Calu3 (cell line): Measurements from ENCODE around the gene ACAP1. TPM values are rescaled to one million over a fixed set of nuclear protein-coding genes. Genes with fewer than 3 reads are reported as not detected.

ENCODE experiments used
- BruUV-seq: library from RNA; stranded (reverse); fragments of 400-500 nt; replicated peaks from 2 replicates; lab custom pipeline; 2021; lab: Mats Ljungman, UMichigan
- CTCF ChIA-PET: fragments of 300-600 bp; sonication (Branson Sonifier 250); formaldehyde crosslinking; loops from one replicate; lab custom pipeline; 2022; ENCODE audit warnings: antibody characterized with exemption; lab: Charles Lee
- DNase-seq: peaks from one replicate; pipeline ENCODE4 v3.0.0; 2022
- H3K27ac Mint-ChIP-seq: one replicate; pipeline ENCODE4 v1.8.0; 2022; ENCODE audit warnings: mixed read lengths; ENCODE audit not compliant: unreplicated experiment
- H3K27me3 Mint-ChIP-seq: one replicate; pipeline ENCODE4 v1.8.0; 2022; ENCODE audit warnings: mixed read lengths; ENCODE audit not compliant: unreplicated experiment
- H3K36me3 Mint-ChIP-seq: one replicate; pipeline ENCODE4 v1.8.0; 2022; ENCODE audit warnings: mild to moderate bottlenecking, moderate library complexity, mixed read lengths; ENCODE audit not compliant: insufficient read depth, unreplicated experiment
- H3K4me1 Mint-ChIP-seq: one replicate; pipeline ENCODE4 v1.8.0; 2022; ENCODE audit warnings: mild to moderate bottlenecking, low read depth, mixed read lengths; ENCODE audit not compliant: unreplicated experiment
- H3K4me3 Mint-ChIP-seq: one replicate; pipeline ENCODE4 v1.8.0; 2022; ENCODE audit warnings: mild to moderate bottlenecking, low read depth, moderate library complexity, mixed read lengths; ENCODE audit not compliant: unreplicated experiment
- H3K9me3 Mint-ChIP-seq: one replicate; pipeline ENCODE4 v1.8.0; 2022; ENCODE audit warnings: low read depth, mixed read lengths; ENCODE audit not compliant: unreplicated experiment
- CTCF ChIP-seq: fragments of 200-600 bp; IDR thresholded peaks from one replicate; pipeline ENCODE4 v1.8.0; 2022; ENCODE audit warnings: antibody characterized with exemption; ENCODE audit not compliant: unreplicated experiment
- intact Hi-C: fragments of 100-400 bp; cut with micrococcal nuclease; formaldehyde crosslinking; loops from one replicate; pipeline ENCODE4 v1.10.0; 2022; ENCODE audit not compliant: unreplicated experiment
- total RNA-seq: library from RNA; stranded (reverse); gene quantifications from 2 replicates; pipeline ENCODE4 v1.2.3, GENCODE V29; 2022

ACAP1 gene
- total RNA-seq, 1 experiment from 2014 or later = not detected

DNA sequence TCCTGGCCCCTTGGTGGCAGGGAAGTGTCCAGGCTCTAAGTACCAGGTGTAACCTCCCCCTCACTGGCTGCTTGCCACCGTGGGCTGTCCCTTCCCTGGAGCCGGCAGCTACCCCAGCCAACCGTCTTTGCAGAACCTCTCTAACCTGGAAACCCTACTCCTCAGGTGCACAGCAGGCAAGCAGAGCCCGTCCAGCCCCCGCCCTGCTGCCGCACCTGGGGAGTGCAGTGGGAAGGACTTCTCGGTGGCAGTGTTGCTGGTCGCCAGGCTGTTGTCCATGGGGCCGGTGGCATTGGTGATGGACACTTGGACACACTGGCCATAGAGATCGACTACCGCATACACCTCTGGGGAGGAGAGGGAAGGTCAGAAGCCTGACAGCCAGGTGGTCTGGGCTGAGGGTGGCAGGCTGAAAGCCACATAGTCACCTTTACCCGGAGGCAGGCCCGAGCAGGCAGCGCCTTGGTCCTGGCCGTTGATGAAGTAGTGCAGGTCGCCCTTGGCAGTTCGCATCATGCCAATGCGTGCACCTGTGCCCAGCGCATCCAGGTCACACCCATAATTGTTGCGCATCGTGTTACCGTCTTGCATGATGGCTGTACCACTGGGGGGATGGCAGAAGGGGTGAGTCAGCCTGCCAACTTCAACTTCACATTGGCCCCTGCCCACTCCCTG, 13.7 kb upstream of the ACAP1 start:
- Mint-ChIP-seq H3K27me3 (no peaks in the 10 kb centered on the region), H3K27ac (no peak overlapping the region), H3K9me3 (no peaks in the 10 kb centered on the region), H3K36me3 (peaks cover 26% of the 10 kb centered on the region), H3K4me1 (peaks cover under 1% of the 10 kb centered on the region), H3K4me3 (no peak overlapping the region)
- CTCF ChIA-PET = no interaction called here
- intact Hi-C loops = no loop called here
- BruUV-seq = no TSS peak
- TF ChIP-seq CTCF = no peak
- DNase-seq = no peak

- Mint-ChIP-seq H3K9me3 (no peaks in the 10 kb centered on the region), H3K4me1 (peaks cover 13% of the 10 kb centered on the region), H3K36me3 (peaks cover 28% of the 10 kb centered on the region), H3K27ac (no peak overlapping the region), H3K4me3 (no peak overlapping the region), H3K27me3 (no peaks in the 10 kb centered on the region)
- TF ChIP-seq CTCF = no peak
- no peak for DNase-seq
- CTCF ChIA-PET = no interaction called here
- intact Hi-C loops = no loop called here
- no TSS peak for BruUV-seq
Observed at GRCh38 chr17:7323731-7324437, 12.4 kb upstream of the ACAP1 start.

GRCh38 chr17:7324438-7324779, 11.9 kb upstream of the ACAP1 start:
- Mint-ChIP-seq H3K9me3 (no peaks in the 10 kb centered on the region), H3K36me3 (peaks cover 32% of the 10 kb centered on the region), H3K4me1 (peaks cover 16% of the 10 kb centered on the region), H3K27me3 (no peaks in the 10 kb centered on the region), H3K27ac (no peak overlapping the region), H3K4me3 (no peak overlapping the region)
- CTCF ChIA-PET = no interaction called here
- no TSS peak for BruUV-seq
- intact Hi-C loops = no loop called here
- no peak for TF ChIP-seq CTCF
- DNase-seq = no peak

GRCh38 chr17:7325031-7325528, 11.2 kb upstream of the ACAP1 start:
- Mint-ChIP-seq H3K27me3 (no peaks in the 10 kb centered on the region), H3K36me3 (peaks cover 37% of the 10 kb centered on the region), H3K9me3 (no peaks in the 10 kb centered on the region), H3K4me1 (peaks cover 16% of the 10 kb centered on the region), H3K4me3 (no peak overlapping the region), H3K27ac (no peak overlapping the region)
- no peak for TF ChIP-seq CTCF
- CTCF ChIA-PET = no interaction called here
- no TSS peak for BruUV-seq
- intact Hi-C loops = no loop called here
- no peak for DNase-seq
